PFSK-1 (cell line): ENCODE data around the gene CDT1.

Source experiments
- FOXP2 ChIP-seq: optimal IDR thresholded peaks from 2 replicates; pipeline ENCODE3; 2011; ENCODE audit warnings: borderline replicate concordance, control low read depth, inconsistent platforms; ENCODE audit not compliant: insufficient read depth; ENCODE audit errors: extremely low read length, extremely low read depth
- POLR2AphosphoS5 ChIP-seq: IDR thresholded peaks from 2 replicates; pipeline ENCODE4 v1.6.1; 2012; ENCODE audit warnings: low read depth, mild to moderate bottlenecking, control low read depth, low read length, moderate library complexity
- REST ChIP-seq, 2 experiments: IDR thresholded peaks; 2 replicates each; pipeline versions ENCODE4 v1.6.1 to v1.8.0; 2011 to 2012; ENCODE audit warnings: low read depth in 2 of 2, low read length in 2 of 2, control low read depth in 1 of 2, inconsistent platforms in 1 of 2, mild to moderate bottlenecking in 1 of 2, moderate library complexity in 1 of 2; ENCODE audit not compliant: insufficient read depth in 1 of 2
- SIN3A ChIP-seq: IDR thresholded peaks from 2 replicates; pipeline ENCODE4 v1.6.1; 2012; ENCODE audit warnings: mild to moderate bottlenecking, low read length, moderate library complexity, borderline replicate concordance; ENCODE audit not compliant: insufficient read depth
- TAF1 ChIP-seq: IDR thresholded peaks from 2 replicates; pipeline ENCODE4 v1.6.1; 2012; ENCODE audit warnings: low read length, control low read depth, borderline replicate concordance; ENCODE audit not compliant: insufficient read depth

CDT1 gene

GRCh38 chr16:88764913-88765349, 38.7 kb upstream of the CDT1 start:
- TF ChIP-seq FOXP2 (no peak), POLR2AphosphoS5 (no peak), TAF1 (no peak), REST (IDR thresholded peaks at IDR 0.05; ENCODE audit: insufficient read depth in 1 of 2, low read depth in 2 of 2, low read length in 2 of 2) (no peak)

GRCh38 chr16:88766975-88767374, 36.6 kb upstream of the CDT1 start:
- TF ChIP-seq SIN3A = no peak
- TF ChIP-seq POLR2AphosphoS5 = no peak
- no peak for TF ChIP-seq FOXP2
- no peak for TF ChIP-seq REST (IDR thresholded peaks at IDR 0.05; ENCODE audit: insufficient read depth in 1 of 2, low read depth in 2 of 2, low read length in 2 of 2)
- TF ChIP-seq TAF1 = no peak

GRCh38 chr16:88767546-88768070, 36.0 kb upstream of the CDT1 start:
- no peak for TF ChIP-seq FOXP2
- no peak for TF ChIP-seq SIN3A
- no peak for TF ChIP-seq REST (IDR thresholded peaks at IDR 0.05; ENCODE audit: insufficient read depth in 1 of 2, low read depth in 2 of 2, low read length in 2 of 2)
- TF ChIP-seq TAF1 = no peak
- no peak for TF ChIP-seq POLR2AphosphoS5

GRCh38 chr16:88768071-88768783, 35.4 kb upstream of the CDT1 start:
- TF ChIP-seq TAF1 (no peak), REST (IDR thresholded peaks at IDR 0.05; ENCODE audit: insufficient read depth in 1 of 2, low read depth in 2 of 2, low read length in 2 of 2) (no peak), SIN3A (no peak), POLR2AphosphoS5 (no peak), FOXP2 (no peak)
